Measurements from ENCODE around the gene HIVEP3. TPM values are rescaled to one million over a fixed set of nuclear protein-coding genes. Genes with fewer than 3 reads are reported as not detected.
A peak's percentile ranks its signal among the peaks of the same experiment; 100 is the strongest.

HIVEP3 gene
- total and polyA plus RNA-seq, 4 donors = 3.0 to 9.4 (median 7.8) TPM

DNA sequence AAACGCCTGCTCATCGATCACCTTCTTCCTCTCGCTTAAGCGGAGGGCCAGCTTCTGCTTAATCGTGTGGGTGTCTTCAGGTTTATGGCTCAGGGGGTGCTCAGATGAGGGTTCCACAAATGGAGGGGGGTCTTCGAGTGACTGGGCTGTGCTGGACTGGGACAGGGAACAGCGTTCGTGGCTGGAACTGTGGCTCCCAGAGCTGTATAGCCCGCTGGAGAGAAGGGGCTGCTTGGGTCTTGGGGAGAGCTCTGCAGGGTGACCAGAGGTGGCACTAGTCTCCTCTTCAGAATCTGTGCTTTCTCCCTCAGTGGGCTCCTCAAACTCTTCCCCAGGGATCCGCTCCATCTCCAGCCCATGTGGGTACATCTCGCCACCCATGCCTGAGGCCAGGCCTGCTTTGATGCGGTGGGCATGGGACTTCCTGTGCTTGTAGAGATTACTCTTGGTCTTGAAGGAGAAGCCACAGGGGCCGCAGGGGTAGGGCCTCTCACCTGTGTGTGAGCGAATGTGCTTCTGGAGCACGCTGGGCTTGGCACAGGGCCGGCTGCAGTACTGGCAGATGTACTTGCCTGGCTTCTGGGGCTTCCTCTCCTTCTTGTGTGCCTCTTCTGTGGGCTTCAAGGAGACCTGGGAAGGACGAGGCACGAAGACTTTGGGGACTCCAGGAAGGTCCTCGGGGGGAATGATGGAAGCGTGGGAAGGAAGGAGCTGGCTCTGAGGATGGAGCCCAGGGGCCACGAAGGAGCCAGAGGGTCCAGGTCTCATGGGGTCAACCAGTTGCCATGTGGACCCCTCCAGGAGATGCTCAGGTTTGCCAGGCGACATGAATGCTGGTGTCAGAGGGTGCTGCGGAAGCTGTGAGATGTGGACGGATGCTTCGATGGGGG lies 334.8 kb downstream of the HIVEP3 start:
- Histone ChIP-seq H3K4me1 (ENCODE audit: control insufficient read depth, insufficient read depth, low read length) (no peaks in the 10 kb centered on the region), H3K27me3 (ENCODE audit: control insufficient read depth, insufficient read depth, low read length) (no peaks in the 10 kb centered on the region), H3K9me3 (ENCODE audit: control insufficient read depth, insufficient read depth, low read length) (no peaks in the 10 kb centered on the region), H3K27ac (ENCODE audit: low read depth, low read length) (no peak overlapping the region), H3K36me3 (ENCODE audit: control insufficient read depth, insufficient read depth, low read length) (peaks cover 20% of the 10 kb centered on the region), H3K4me3 (ENCODE audit: low read depth, low read length) (no peak overlapping the region)
- DNase-seq (ENCODE audit: low read depth in 4 of 6, low spot score in 6 of 6) = no peak
- 95% methylated on average over 25 of the region's 25 CpGs for WGBS (ENCODE audit: insufficient coverage)

DNA sequence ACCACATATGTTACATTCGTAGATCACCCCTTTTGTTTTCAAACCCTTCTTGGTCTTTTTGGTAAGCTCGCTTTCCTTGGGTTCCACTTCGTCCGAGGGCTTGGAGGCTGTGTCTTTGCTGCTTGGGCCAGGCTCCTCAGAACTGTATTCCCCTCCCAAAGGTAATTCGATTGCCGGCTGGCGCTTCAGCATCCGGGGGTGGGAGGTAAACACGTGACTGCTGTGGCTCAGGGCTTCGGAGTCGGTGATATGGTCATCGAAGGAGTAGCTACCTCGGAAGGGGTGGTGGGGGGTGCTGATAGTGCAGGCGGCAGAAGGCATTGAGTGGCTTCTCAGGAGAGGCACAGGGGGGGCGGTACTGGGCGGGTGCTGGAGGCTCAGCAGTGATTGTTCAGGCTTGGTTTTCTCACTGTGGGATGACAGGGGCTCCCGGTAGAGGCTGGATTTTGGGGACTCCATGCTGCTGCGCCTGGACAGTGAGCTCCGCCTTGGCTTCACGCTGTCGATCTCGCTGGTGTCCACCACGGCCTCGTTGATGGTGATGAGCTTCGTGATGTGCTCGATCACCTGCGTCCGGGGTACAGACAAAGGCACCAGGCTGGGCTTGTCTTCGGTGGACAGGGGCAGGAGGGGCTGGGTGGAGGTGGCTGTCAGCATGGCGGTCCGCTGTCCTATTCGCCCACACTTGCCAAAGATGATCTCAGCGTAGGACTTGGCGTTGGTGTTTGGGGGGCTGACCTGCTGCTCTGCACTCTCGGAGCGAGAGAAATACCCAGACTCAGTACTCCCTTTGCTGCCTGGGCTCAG lies 335.7 kb downstream of the HIVEP3 start:
- WGBS (ENCODE audit: insufficient coverage) = 89% methylated on average over 34 of the region's 36 CpGs
- no peaks in the 10 kb centered on the region for H3K9me3 ChIP-seq (ENCODE audit: control insufficient read depth, insufficient read depth, low read length)
- H3K27me3 ChIP-seq (ENCODE audit: control insufficient read depth, insufficient read depth, low read length) = no peaks in the 10 kb centered on the region
- no peaks in the 10 kb centered on the region for H3K4me1 ChIP-seq (ENCODE audit: control insufficient read depth, insufficient read depth, low read length)
- H3K27ac ChIP-seq (ENCODE audit: low read depth, low read length) = no peak overlapping the region
- no peak for DNase-seq (ENCODE audit: low read depth in 4 of 6, low spot score in 6 of 6)
- H3K4me3 ChIP-seq (ENCODE audit: low read depth, low read length) = no peak overlapping the region
- peaks cover 20% of the 10 kb centered on the region for H3K36me3 ChIP-seq (ENCODE audit: control insufficient read depth, insufficient read depth, low read length)

DNA sequence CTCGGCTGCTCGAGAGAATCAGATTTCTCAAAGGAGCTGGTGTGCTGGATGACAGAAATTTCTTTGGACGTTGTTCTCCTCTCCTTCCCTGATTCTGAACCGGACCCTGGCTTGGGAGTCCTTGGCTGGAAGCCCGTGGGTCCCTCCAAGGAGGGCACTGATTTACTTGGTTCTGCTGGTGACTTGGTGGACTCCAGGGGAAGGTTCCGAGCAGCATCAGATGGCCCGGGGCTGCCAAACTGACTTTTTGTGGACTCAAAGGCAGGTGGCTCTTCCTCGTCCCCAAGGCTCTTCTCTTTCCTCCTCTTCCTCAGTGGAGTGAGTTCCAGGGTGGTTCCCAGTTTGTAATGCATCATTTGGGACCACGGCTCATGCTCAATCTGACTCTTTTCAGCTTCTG lies 336.4 kb downstream of the HIVEP3 start:
- Histone ChIP-seq H3K9me3 (ENCODE audit: control insufficient read depth, insufficient read depth, low read length) (no peaks in the 10 kb centered on the region), H3K4me1 (ENCODE audit: control insufficient read depth, insufficient read depth, low read length) (no peaks in the 10 kb centered on the region), H3K36me3 (ENCODE audit: control insufficient read depth, insufficient read depth, low read length) (peaks cover 20% of the 10 kb centered on the region), H3K4me3 (ENCODE audit: low read depth, low read length) (no peak overlapping the region), H3K27ac (ENCODE audit: low read depth, low read length) (no peak overlapping the region), H3K27me3 (ENCODE audit: control insufficient read depth, insufficient read depth, low read length) (no peaks in the 10 kb centered on the region)
- no peak for DNase-seq (ENCODE audit: low read depth in 4 of 6, low spot score in 6 of 6)
- 91% methylated on average over 4 of the region's 9 CpGs for WGBS (ENCODE audit: insufficient coverage)

DNA sequence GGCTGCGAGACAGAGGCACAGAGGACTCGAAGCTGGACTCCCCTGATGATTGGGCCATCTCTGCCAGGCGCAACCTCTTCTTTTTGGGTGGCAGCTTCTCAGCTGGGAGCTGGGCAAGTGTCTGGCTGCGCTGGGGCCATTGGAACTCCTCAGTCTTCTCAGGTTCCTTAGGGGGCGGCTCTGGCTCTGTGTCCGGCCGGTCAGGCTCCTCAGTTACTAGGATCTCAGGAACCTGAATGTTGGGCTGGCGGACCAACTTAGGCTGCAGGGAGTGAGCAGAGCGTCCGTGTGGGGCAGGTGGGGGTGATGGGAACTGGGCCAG lies 336.8 kb downstream of the HIVEP3 start:
- no peak overlapping the region for H3K27ac ChIP-seq (ENCODE audit: low read depth, low read length)
- 89% methylated on average over 8 of the region's 10 CpGs for WGBS (ENCODE audit: insufficient coverage)
- H3K9me3 ChIP-seq (ENCODE audit: control insufficient read depth, insufficient read depth, low read length) = no peaks in the 10 kb centered on the region
- no peaks in the 10 kb centered on the region for H3K4me1 ChIP-seq (ENCODE audit: control insufficient read depth, insufficient read depth, low read length)
- no peak overlapping the region for H3K4me3 ChIP-seq (ENCODE audit: low read depth, low read length)
- no peaks in the 10 kb centered on the region for H3K27me3 ChIP-seq (ENCODE audit: control insufficient read depth, insufficient read depth, low read length)
- DNase-seq (ENCODE audit: low read depth in 4 of 6, low spot score in 6 of 6) = no peak
- H3K36me3 ChIP-seq (ENCODE audit: control insufficient read depth, insufficient read depth, low read length) = peaks cover 20% of the 10 kb centered on the region

DNA sequence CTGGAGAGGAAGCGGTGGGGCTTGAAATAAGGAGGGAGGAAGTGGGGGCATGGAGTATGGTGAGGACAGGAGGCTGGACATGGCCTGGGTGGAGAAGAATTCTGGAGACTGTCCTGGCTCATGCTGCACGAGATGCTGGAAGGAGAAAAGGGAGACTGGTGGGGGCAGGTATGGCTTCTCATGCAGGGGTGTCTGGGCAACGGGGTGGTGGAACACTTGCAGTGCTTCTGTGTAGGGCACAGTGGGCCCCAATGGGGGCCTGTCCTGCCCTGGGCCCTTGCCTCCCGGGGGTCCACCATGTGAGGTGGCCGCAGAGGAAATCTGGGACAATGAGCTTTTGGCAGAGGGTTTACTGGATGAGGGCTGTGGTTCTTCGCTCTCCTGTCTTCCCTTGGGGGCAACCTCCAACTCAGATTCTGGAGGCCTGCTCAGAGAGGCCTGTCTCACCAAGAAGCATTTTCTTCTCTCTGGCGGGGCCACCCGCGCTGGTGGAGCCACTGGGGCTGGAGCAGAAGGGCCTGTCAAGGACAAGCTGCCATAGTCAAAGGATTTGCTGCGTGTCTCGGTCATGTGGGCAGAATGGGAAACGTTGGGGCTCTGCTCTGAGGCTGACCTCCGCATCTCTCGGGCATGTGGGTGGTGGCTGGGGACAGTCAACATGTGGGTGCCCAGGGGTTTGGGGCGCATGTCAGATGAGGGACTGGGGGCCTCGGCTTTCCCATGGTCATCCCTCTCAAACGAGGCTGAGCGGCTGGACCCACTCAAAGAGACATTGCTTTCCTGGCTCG lies 337.3 kb downstream of the HIVEP3 start:
- no peaks in the 10 kb centered on the region for H3K9me3 ChIP-seq (ENCODE audit: control insufficient read depth, insufficient read depth, low read length)
- no peak for DNase-seq (ENCODE audit: low read depth in 4 of 6, low spot score in 6 of 6)
- H3K27ac ChIP-seq (ENCODE audit: low read depth, low read length) = no peak overlapping the region
- peaks cover 20% of the 10 kb centered on the region for H3K36me3 ChIP-seq (ENCODE audit: control insufficient read depth, insufficient read depth, low read length)
- no peaks in the 10 kb centered on the region for H3K4me1 ChIP-seq (ENCODE audit: control insufficient read depth, insufficient read depth, low read length)
- H3K4me3 ChIP-seq (ENCODE audit: low read depth, low read length) = no peak overlapping the region
- H3K27me3 ChIP-seq (ENCODE audit: control insufficient read depth, insufficient read depth, low read length) = no peaks in the 10 kb centered on the region
- 97% methylated on average over 19 of the region's 19 CpGs for WGBS (ENCODE audit: insufficient coverage)

DNA sequence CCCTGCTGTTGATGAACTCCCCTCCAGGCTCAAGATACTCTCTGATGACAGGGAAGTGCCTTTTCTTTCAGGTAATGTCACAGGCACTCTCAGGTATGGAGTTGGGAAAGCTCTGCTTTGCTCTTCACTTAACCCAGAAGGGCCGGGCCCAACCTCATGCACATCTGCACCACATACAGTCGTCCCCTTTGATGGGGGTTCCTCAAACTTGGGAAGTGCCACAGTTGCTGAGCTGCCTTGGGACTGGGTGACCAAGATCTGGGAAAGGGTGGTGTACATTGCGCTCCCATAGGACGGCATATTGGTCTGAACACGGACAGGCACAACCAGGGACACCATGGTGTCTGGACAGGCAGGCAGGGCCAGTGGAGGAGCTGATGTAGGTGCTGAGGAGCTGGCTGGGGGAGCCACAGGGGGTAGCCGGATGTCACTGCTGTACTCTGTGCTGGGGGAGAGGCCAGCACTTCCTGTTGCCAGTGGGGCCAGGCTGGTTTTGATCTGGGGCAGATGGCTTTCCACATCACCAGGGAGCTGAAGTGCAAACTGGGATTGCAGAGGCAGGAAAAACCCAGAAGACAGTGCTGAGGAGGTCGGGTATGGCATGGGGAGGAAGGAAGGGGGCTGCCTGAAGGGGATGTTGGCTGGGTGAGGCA lies 338.1 kb downstream of the HIVEP3 start:
- H3K27ac ChIP-seq (ENCODE audit: low read depth, low read length) = no peak overlapping the region
- no peaks in the 10 kb centered on the region for H3K4me1 ChIP-seq (ENCODE audit: control insufficient read depth, insufficient read depth, low read length)
- no peak overlapping the region for H3K4me3 ChIP-seq (ENCODE audit: low read depth, low read length)
- no peaks in the 10 kb centered on the region for H3K9me3 ChIP-seq (ENCODE audit: control insufficient read depth, insufficient read depth, low read length)
- no peaks in the 10 kb centered on the region for H3K27me3 ChIP-seq (ENCODE audit: control insufficient read depth, insufficient read depth, low read length)
- peaks cover 20% of the 10 kb centered on the region for H3K36me3 ChIP-seq (ENCODE audit: control insufficient read depth, insufficient read depth, low read length)
- no peak for DNase-seq (ENCODE audit: low read depth in 4 of 6, low spot score in 6 of 6)
- WGBS (ENCODE audit: insufficient coverage) = 80% methylated on average over 5 of the region's 7 CpGs

DNA sequence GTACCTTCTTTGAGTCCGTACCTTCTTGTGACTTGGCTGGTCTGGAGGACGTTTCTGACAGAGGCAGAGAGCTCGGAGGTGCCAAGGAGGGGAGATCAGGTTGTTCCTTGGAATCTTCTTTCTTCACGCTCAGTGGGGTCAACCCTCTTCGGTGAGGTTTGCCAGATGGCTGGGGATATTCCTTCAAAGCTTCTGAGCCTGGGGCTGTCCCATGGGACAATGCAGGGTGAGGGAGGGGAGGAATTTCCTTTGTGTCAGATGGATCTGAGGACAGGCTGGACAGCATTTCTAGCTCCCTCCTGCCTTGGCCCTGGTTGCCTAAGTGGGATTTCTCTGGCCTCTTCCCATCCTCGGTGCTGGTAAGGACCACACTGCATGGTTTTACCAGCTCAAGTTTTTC lies 338.7 kb downstream of the HIVEP3 start:
- no peak overlapping the region for H3K4me3 ChIP-seq (ENCODE audit: low read depth, low read length)
- DNase-seq (ENCODE audit: low read depth in 4 of 6, low spot score in 6 of 6) = no peak
- no peaks in the 10 kb centered on the region for H3K9me3 ChIP-seq (ENCODE audit: control insufficient read depth, insufficient read depth, low read length)
- 88% methylated on average over 6 of the region's 6 CpGs for WGBS (ENCODE audit: insufficient coverage)
- no peaks in the 10 kb centered on the region for H3K4me1 ChIP-seq (ENCODE audit: control insufficient read depth, insufficient read depth, low read length)
- H3K27ac ChIP-seq (ENCODE audit: low read depth, low read length) = no peak overlapping the region
- H3K27me3 ChIP-seq (ENCODE audit: control insufficient read depth, insufficient read depth, low read length) = no peaks in the 10 kb centered on the region
- peaks cover 20% of the 10 kb centered on the region for H3K36me3 ChIP-seq (ENCODE audit: control insufficient read depth, insufficient read depth, low read length)

DNA sequence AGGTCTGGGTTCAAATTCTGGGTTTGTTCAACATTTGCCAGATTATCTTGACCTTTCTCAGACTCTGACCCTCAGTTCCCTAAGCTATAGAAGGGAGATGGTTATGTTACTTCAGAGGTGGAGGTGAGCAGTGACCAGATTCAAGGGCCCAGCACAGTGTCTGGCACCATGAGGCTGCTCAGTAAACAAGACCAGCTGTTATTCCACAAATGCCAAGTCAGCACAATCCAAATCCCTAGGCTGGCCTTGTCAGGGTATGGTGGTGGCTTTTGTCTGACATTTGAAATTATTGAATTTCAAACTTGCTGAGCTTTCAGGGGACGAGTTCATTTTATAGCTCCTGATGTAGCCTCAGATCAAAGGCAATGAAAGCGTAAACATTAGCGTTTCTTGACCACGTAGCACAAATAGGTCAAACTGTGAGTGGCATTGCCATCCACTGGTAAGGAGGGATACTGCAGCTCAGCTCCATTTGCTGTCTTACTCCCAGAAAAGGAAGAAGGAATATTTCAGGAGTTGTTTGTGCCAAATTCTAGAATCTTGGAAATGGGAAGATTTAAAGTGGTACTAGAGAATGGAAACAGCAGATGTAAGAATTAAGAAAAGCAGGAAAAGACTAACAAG lies 339.9 kb downstream of the HIVEP3 start:
- no peaks in the 10 kb centered on the region for H3K27me3 ChIP-seq (ENCODE audit: control insufficient read depth, insufficient read depth, low read length)
- peaks cover 8% of the 10 kb centered on the region for H3K4me1 ChIP-seq (ENCODE audit: control insufficient read depth, insufficient read depth, low read length)
- no peak overlapping the region for H3K27ac ChIP-seq (ENCODE audit: low read depth, low read length)
- no peak overlapping the region for H3K4me3 ChIP-seq (ENCODE audit: low read depth, low read length)
- DNase-seq (ENCODE audit: low read depth in 4 of 6, low spot score in 6 of 6) = peak in 1 of 6 donors; percentile 17
- peaks cover 13% of the 10 kb centered on the region for H3K36me3 ChIP-seq (ENCODE audit: control insufficient read depth, insufficient read depth, low read length)
- no peaks in the 10 kb centered on the region for H3K9me3 ChIP-seq (ENCODE audit: control insufficient read depth, insufficient read depth, low read length)
- 31% methylated on average over 4 of the region's 4 CpGs for WGBS (ENCODE audit: insufficient coverage)

DNA sequence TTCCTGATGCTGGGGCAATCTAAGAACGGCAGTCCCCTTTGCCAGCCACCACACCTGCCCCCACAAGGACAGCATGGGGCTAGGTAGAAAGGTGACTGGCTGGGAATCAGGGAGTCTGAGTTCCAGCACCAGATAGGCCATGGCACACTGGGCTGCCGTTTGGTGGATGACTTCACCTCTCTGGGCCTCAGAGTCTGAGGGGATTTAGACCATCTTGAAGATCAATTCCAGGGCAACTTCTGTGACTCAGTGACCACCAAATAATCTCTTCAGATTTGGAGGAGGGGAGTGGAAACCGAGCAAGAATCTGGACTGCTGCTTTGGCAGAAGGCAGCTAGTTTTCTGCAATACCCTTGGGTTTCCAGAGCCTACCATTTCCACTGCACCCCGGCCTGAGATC lies 342.1 kb downstream of the HIVEP3 start:
- no peak for DNase-seq (ENCODE audit: low read depth in 4 of 6, low spot score in 6 of 6)
- 90% methylated on average over 3 of the region's 4 CpGs for WGBS (ENCODE audit: insufficient coverage)
- peaks cover 2% of the 10 kb centered on the region for H3K36me3 ChIP-seq (ENCODE audit: control insufficient read depth, insufficient read depth, low read length)
- no peaks in the 10 kb centered on the region for H3K9me3 ChIP-seq (ENCODE audit: control insufficient read depth, insufficient read depth, low read length)
- no peaks in the 10 kb centered on the region for H3K27me3 ChIP-seq (ENCODE audit: control insufficient read depth, insufficient read depth, low read length)
- H3K27ac ChIP-seq (ENCODE audit: low read depth, low read length) = no peak overlapping the region
- peaks cover 8% of the 10 kb centered on the region for H3K4me1 ChIP-seq (ENCODE audit: control insufficient read depth, insufficient read depth, low read length)
- H3K4me3 ChIP-seq (ENCODE audit: low read depth, low read length) = no peak overlapping the region
